Effector memory CD4-positive, alpha-beta T cell (primary cell): ENCODE measurements around the gene ZNF439.
A peak's percentile ranks its signal among the peaks of the same experiment; 100 is the strongest.
"Not testable (repeated sequence)": the region's sequence is repeated elsewhere in the genome, so short reads cannot be mapped to it uniquely, and the experiment has no call there.

Experiments used
- DNase-seq, 3 donors: peaks; one replicate each; pipeline ENCODE4 v3.0.0-alpha.2; 2020
- H3K27ac ChIP-seq: 2 replicates; pipeline ENCODE4 v1.7.0; 2013; ENCODE audit warnings: mild to moderate bottlenecking, low read length, moderate library complexity; ENCODE audit not compliant: insufficient read depth, poor library complexity, severe bottlenecking
- H3K27me3 ChIP-seq: replicated peaks from 2 replicates; pipeline ENCODE4 v1.7.0; 2013; ENCODE audit warnings: mild to moderate bottlenecking, low read length; ENCODE audit not compliant: insufficient read depth, control insufficient read depth, poor library complexity, severe bottlenecking
- H3K36me3 ChIP-seq: 2 replicates; pipeline ENCODE4 v1.7.0; 2013; ENCODE audit warnings: mild to moderate bottlenecking, low read length, moderate library complexity; ENCODE audit not compliant: control insufficient read depth, insufficient read depth
- H3K4me1 ChIP-seq: 2 replicates; pipeline ENCODE4 v1.7.0; 2013; ENCODE audit warnings: low read length, mild to moderate bottlenecking; ENCODE audit not compliant: control insufficient read depth, insufficient read depth, poor library complexity, severe bottlenecking
- H3K4me3 ChIP-seq: 2 replicates; pipeline ENCODE4 v1.7.0; 2013; ENCODE audit warnings: low read length, low read depth, mild to moderate bottlenecking; ENCODE audit not compliant: insufficient read depth, poor library complexity, severe bottlenecking
- H3K9me3 ChIP-seq: 2 replicates; pipeline ENCODE4 v1.7.0; 2013; ENCODE audit warnings: mild to moderate bottlenecking, low read length, moderate library complexity; ENCODE audit not compliant: control insufficient read depth

Gene ZNF439

GRCh38 chr19:11861301-11861700 is 12.8 kb downstream of the ZNF439 start:
- Histone ChIP-seq H3K4me3 (no peak overlapping the region), H3K27me3 (no peaks in the 10 kb centered on the region), H3K9me3 (peaks cover 19% of the 10 kb centered on the region), H3K36me3 (peaks cover 4% of the 10 kb centered on the region), H3K27ac (no peak overlapping the region), H3K4me1 (no peaks in the 10 kb centered on the region)
- no peak for DNase-seq

- not testable (repeated sequence) for H3K4me3 ChIP-seq, H3K27me3 ChIP-seq, H3K4me1 ChIP-seq, H3K27ac ChIP-seq, DNase-seq
- peaks cover 33% of the 10 kb centered on the region for H3K9me3 ChIP-seq
- peaks cover 26% of the 10 kb centered on the region for H3K36me3 ChIP-seq
These were observed 19.2 kb downstream of the ZNF439 start for GRCh38 chr19:11867766-11868165.

GRCh38 chr19:11868188-11868587 is 19.7 kb downstream of the ZNF439 start:
- Histone ChIP-seq H3K27ac (no peak overlapping the region), H3K27me3 (no peaks in the 10 kb centered on the region), H3K4me3 (no peak overlapping the region), H3K36me3 (peaks cover 26% of the 10 kb centered on the region), H3K9me3 (peaks cover 33% of the 10 kb centered on the region), H3K4me1 (no peaks in the 10 kb centered on the region)
- no peak for DNase-seq

- Histone ChIP-seq H3K9me3 (peaks cover 22% of the 10 kb centered on the region), H3K27ac (no peak overlapping the region), H3K36me3 (peaks cover 10% of the 10 kb centered on the region), H3K4me1 (no peaks in the 10 kb centered on the region), H3K27me3 (no peaks in the 10 kb centered on the region), H3K4me3 (no peak overlapping the region)
- DNase-seq, result no peak
These were observed 24.1 kb downstream of the ZNF439 start for GRCh38 chr19:11872624-11873023.

GRCh38 chr19:11873762-11874161 is 25.2 kb downstream of the ZNF439 start:
- H3K9me3 ChIP-seq, result peaks cover 13% of the 10 kb centered on the region
- no peak overlapping the region for H3K4me3 ChIP-seq
- H3K4me1 ChIP-seq, result no peaks in the 10 kb centered on the region
- H3K27me3 ChIP-seq, result no peaks in the 10 kb centered on the region
- no peaks in the 10 kb centered on the region for H3K36me3 ChIP-seq
- no peak overlapping the region for H3K27ac ChIP-seq
- no peak for DNase-seq

GRCh38 chr19:11879687-11880266 is 31.3 kb downstream of the ZNF439 start:
- not testable (repeated sequence) for H3K27ac ChIP-seq, H3K27me3 ChIP-seq
- DNase-seq, result peak in 1 of 3 donors; percentile 26

GRCh38 chr19:11880598-11880997 is 32.1 kb downstream of the ZNF439 start:
- H3K27ac ChIP-seq, result no peak overlapping the region

More at GRCh38 chr19:11879687-11880266, 31.3 kb downstream of the ZNF439 start:
- H3K4me1 ChIP-seq, H3K36me3 ChIP-seq, H3K9me3 ChIP-seq, H3K4me3 ChIP-seq: not testable (repeated sequence)

GRCh38 chr19:11881151-11881800 is 32.8 kb downstream of the ZNF439 start:
- no peak overlapping the region for H3K4me3 ChIP-seq
- H3K4me1 ChIP-seq, result no peaks in the 10 kb centered on the region
- H3K27ac ChIP-seq, result no peak overlapping the region
- no peaks in the 10 kb centered on the region for H3K27me3 ChIP-seq
- H3K36me3 ChIP-seq, result no peaks in the 10 kb centered on the region
- H3K9me3 ChIP-seq, result no peaks in the 10 kb centered on the region
- peak; percentile 17 to 41 (median 17) for DNase-seq

More at GRCh38 chr19:11880598-11880997, 32.1 kb downstream of the ZNF439 start:
- H3K9me3 ChIP-seq, result no peaks in the 10 kb centered on the region
- H3K4me1 ChIP-seq, result no peaks in the 10 kb centered on the region
- no peaks in the 10 kb centered on the region for H3K27me3 ChIP-seq
- no peak for DNase-seq
- no peaks in the 10 kb centered on the region for H3K36me3 ChIP-seq
- no peak overlapping the region for H3K4me3 ChIP-seq

- H3K36me3 ChIP-seq, result no peaks in the 10 kb centered on the region
- H3K4me3 ChIP-seq, result no peak overlapping the region
- H3K27ac ChIP-seq, result no peak overlapping the region
- H3K27me3 ChIP-seq, result no peaks in the 10 kb centered on the region
- H3K9me3 ChIP-seq, result no peaks in the 10 kb centered on the region
- DNase-seq, result no peak
- peaks cover 4% of the 10 kb centered on the region for H3K4me1 ChIP-seq
These were observed 34.1 kb downstream of the ZNF439 start for GRCh38 chr19:11882606-11883005.

GRCh38 chr19:11887234-11887610 is 38.7 kb downstream of the ZNF439 start:
- Histone ChIP-seq H3K4me3 (peak overlapping the region; percentile 81), H3K27me3 (no peaks in the 10 kb centered on the region), H3K9me3 (no peaks in the 10 kb centered on the region), H3K27ac (no peak overlapping the region), H3K36me3 (no peaks in the 10 kb centered on the region), H3K4me1 (peaks cover 6% of the 10 kb centered on the region)
- no peak for DNase-seq
